GM21619 (cell line): Measurements from ENCODE around the gene TMEM39B.
"Not testable (repeated sequence)": the region's sequence is repeated elsewhere in the genome, so short reads cannot be mapped to it uniquely, and the experiment has no call there.

Experiments used
- ATAC-seq: cut with Tn5 transposase; IDR thresholded peaks from one replicate; pipeline ENCODE4 v1.9.1; 2021; ENCODE audit not compliant: unreplicated experiment

The TMEM39B gene

DNA sequence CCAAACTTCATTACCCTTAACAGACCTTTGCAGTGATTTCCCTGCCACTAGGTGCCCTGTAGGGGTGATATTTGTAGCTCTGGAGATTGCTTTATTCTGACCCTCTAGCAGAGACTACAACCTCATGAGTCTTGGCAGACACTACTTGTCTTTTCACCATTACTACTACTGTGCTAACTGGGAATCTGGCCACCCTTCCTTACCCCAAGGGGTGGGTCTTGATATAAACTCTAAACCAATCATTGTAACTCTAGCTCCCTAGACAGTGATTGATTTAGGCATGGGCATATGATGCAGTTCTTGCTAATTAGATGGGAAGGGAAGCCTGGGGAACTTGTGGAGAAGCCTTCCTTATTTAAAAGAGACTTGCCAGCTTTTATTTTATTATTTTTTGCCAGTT lies 39.0 kb downstream of the TMEM39B start:
- no peak for ATAC-seq

DNA sequence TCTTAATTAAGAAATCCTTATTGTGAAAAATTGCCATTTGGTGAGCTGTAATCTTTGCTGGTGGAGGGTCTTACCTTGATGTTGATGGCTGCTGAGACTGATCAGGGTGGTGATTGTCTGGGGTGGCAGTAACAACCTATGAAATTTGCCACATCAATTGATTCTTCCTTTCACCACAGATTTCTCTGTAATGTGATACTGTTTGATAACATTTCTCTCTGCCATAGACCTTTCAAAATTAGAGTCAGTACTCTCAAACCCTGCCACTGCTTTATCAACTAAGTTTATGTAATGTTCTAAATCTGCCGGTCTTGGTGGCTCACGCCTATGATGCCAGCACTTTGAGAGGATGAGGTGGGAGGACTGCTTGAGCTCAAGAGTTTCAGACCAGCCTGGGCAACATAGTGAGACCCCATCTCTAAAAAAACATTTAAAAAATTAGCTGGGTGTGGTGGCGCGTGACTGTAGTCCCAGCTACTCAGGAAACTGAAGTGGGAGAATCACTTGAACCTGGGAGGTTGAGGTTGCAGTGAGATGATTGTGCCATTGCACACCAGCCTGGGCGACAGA lies 40.2 kb downstream of the TMEM39B start:
- no peak for ATAC-seq

- not testable (repeated sequence) for ATAC-seq
Measured at GRCh38 chr1:32113436-32113835, 40.7 kb downstream of the TMEM39B start.

DNA sequence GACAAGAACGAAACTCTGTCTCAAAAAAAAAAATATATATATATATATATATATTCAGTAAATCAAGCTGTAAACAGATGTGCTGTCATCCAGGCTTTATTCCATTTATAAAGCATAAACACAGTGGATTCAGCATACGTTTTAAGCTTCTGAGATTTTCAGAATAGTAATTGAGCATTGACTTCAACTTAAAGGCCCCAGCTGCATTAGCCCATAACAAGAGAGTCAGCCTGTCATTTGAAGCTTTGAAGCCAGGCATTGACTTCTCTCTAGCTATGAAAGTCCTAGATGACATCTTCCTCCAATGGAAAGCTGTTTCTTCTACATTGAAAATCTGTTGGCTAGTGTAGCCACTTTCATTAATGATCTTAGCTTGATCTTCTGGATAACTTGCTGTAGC lies 41.7 kb downstream of the TMEM39B start:
- ATAC-seq, result no peak

- no peak for ATAC-seq
Measured at GRCh38 chr1:32115496-32115895, 42.8 kb downstream of the TMEM39B start.

DNA sequence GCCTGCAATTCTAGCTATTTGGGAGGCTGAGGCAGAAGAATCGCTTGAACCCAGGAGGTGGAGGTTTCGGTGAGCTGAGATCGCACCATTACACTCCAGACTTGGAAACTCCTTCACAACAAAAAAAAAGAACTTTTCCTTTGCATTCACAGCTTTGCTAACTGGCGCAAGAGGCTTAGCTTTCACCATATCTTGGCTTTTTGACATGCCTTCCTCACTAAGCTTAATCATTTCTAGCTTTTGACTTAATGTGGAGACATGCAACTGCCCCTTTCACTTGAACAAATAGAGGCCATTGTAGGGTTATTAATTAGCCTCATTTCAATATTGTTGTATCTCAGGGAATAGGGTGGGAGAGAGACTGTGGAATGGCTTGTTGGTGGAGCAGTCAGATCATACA lies 43.8 kb downstream of the TMEM39B start:
- no peak for ATAC-seq

DNA sequence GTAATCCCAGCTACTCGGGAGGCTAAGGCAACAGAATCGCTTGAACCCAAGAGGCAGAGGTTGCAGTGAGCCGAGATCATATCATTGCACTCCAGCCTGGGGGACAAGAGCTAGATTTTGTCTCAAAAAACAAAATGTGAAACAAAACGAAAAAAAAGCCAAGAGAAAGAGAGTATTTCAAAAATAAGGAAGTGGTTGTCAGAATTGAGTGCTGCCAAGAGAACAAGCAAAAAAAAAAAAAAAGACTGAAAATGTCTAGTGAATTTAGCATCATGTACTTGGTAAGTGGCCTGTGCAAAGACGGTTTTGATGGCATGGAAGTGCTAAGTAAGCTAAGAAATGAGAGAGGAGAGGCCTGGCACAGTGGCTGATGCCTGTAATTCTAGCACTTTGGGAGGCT lies 49.4 kb downstream of the TMEM39B start:
- ATAC-seq, result no peak

DNA sequence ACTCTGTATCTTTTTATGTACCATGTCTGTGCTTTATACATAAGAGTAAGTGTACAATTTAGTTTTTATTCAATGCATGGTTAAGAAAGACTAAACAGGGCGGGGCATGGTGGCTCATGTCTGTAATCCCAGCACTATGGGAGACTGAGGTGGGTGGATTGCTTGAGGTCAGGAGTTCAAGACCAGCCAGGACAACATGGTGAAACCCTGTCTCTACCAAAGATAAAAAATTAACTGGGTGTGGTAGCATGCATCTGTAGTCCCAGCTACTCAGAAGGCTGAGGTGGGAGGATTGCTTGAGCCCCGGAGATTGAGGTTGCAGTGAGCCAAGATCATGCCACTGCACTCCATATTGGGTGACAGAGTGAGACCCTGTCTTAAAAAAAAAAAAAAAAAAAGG lies 50.6 kb downstream of the TMEM39B start:
- ATAC-seq, result not testable (repeated sequence)

DNA sequence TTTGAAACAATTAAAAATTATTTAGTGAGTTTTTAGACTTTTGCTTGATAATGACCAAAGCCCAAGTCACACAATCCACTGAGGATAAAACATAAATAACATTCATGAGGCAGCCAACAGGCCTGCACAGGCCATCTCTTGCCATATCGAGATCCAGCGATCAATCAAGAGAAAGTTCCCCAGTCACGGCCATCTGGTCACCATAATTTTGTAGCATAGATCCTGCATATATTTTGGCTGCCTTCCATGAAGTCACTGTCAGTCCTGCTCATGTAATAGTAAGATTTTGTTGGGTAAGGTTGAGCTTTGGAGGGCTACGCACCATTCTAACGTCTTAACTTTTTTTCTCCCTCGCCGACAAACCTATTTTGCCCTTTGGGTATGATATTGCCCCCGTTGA lies 52.6 kb downstream of the TMEM39B start:
- no peak for ATAC-seq

GRCh38 chr1:32126770-32127169 lies 54.0 kb downstream of the TMEM39B start:
- ATAC-seq, result no peak

- no peak for ATAC-seq
Measured at GRCh38 chr1:32127409-32128198, 54.9 kb downstream of the TMEM39B start.

- ATAC-seq, result no peak
Measured at GRCh38 chr1:32128479-32128878, 55.7 kb downstream of the TMEM39B start.

DNA sequence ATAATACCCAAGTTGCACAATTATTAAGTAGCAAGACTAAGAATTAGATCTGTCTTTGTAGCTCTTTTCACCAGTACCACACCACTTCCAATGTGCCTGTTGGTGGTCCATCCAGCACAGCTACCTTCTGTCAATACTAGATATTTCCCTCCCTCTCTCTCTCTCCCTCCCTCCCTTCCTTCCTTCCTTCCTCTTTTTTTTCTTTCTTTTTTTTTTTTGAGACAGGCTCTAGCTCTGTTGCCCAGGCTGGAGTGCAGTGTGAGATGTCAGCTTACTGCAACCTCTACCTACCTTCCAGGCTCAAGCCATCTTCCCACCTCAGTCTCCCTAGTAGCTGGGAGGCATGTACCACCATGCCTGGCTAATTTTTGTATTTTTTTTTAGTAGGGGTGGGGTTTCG lies 56.2 kb downstream of the TMEM39B start:
- ATAC-seq, result no peak

DNA sequence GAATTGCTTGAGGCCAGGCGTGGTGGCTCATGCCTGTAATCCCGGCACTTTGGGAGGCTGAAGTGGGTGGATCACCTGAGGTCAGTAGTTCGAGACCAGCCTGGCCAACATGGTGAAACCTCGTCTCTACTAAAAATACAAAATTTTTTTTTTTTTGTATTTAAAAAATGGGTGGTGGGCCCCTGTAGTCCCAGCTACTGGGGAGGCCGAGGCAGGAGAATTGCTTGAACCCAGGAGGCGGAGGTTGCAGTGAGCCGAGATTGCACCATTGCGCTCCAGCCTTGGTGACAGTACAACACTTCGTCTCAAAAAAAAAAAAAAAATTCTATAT lies 61.2 kb downstream of the TMEM39B start:
- ATAC-seq, result not testable (repeated sequence)

- ATAC-seq, result no peak
Measured at GRCh38 chr1:32137111-32137510, 64.4 kb downstream of the TMEM39B start.

- no peak for ATAC-seq
Measured at GRCh38 chr1:32138965-32139364, 66.2 kb downstream of the TMEM39B start.

DNA sequence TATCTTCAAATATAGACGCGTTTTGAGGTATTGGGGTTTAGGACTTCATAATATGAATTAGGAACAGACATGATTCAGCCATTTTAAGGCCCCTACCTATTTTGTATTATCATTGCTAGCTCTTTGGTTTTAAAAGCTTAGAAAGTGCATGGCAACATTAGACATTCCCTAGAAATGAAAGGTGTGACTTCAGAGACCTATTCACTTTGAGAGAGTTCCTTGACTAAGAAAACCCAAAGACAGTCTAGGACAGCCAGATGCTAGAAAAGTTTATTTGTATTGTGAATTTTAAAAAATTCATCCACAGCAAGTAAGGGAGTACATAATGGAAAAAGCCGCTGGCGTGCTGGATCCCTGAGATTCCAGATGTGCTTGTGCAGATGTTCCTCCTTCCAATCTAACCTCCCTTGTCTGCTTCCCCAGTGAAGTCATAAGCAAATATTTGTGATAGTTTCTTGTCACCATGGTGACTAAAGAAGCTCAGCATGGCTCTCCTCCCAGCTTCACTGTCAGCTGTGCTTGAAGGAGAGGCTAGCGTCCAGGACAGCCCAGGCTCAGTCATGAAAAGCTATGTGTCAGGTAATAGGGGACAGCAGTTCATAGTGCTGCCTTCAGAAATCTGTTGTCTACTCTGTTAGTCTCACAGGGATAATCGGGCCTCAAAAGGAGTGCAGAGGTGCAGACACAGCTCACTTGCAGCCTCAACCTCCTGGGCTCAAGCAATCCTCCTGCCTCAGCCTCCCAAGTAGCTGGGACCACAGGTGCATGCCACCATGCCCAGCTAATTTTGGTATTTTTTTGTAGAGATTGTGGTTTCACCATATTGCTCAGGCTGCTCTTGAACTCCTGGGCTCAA lies 69.9 kb downstream of the TMEM39B start:
- ATAC-seq, result no peak

DNA sequence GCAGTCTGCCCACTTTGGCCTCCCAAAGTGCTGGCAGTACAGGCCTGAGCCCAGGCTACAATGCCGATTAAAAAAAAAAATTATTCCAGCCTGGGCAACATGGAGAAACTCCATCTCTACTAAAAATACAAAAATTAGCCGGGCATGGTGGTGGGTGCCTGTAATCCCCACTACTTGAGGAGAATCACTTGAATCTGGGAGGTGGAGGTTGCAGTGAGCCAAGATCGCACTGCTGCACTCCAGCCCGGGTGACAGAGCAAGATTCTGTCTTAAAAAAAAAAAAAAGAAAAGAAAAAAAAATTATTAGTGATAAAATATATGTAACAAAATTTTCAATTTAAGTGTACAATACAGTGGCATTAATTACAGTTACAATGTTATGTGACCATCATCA lies 70.6 kb downstream of the TMEM39B start:
- ATAC-seq, result not testable (repeated sequence)

- no peak for ATAC-seq
Measured at GRCh38 chr1:32144033-32144432, 71.3 kb downstream of the TMEM39B start.

DNA sequence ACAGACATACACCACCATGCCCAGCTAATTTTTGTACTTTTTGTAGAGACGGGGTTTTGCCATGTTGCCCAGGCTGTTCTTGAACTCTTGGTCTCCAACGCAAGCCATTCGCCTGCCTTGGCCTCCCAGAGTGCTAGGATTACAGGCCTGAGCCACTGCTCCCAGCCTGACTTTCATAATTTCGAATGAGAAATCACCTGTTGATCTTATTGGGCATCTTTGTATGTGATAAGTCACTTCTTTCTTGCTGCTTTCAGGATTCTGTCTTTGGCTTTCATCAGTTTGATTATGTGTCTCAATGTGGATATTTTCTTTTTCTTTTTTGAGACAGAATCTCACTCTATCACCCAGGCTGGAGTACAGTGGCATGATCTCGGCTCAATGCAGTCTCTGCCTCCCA lies 75.1 kb downstream of the TMEM39B start:
- ATAC-seq, result not testable (repeated sequence)

GRCh38 chr1:32150847-32151246 lies 78.1 kb downstream of the TMEM39B start:
- ATAC-seq, result no peak

DNA sequence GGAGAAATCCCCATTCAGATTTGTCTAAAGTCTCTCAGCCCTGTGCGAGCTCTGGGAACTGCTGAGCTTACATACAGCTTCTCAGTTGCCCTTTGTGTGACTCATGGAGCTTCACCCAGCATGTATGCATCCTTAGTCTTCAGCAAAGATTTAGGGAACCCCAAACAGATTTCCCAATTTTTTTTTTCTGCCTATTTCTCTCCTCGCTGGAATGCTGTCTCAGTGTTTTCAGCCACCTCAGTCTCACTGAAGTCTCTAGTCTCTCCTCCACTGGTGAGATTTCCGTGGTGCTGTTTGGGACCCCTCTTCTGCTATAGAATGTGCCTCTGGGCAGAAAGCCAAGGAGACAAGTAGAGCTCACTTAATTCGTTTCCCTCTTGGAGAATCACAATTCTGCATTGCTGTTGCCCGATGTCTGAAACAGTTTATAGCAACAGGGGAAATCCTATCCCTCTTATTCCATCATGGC lies 78.6 kb downstream of the TMEM39B start:
- no peak for ATAC-seq
